Stimulated activated CD4-positive, alpha-beta T cell treated with anti-CD3 and anti-CD28 coated beads, Interleukin-4, amount 100 ng/mL, for 1 hour (primary cell): Measurements from ENCODE around the gene MGLL.

Experiments used
- DNase-seq: peaks from one replicate; pipeline ENCODE4 v3.0.0-alpha.2; 2020

The MGLL gene

DNA sequence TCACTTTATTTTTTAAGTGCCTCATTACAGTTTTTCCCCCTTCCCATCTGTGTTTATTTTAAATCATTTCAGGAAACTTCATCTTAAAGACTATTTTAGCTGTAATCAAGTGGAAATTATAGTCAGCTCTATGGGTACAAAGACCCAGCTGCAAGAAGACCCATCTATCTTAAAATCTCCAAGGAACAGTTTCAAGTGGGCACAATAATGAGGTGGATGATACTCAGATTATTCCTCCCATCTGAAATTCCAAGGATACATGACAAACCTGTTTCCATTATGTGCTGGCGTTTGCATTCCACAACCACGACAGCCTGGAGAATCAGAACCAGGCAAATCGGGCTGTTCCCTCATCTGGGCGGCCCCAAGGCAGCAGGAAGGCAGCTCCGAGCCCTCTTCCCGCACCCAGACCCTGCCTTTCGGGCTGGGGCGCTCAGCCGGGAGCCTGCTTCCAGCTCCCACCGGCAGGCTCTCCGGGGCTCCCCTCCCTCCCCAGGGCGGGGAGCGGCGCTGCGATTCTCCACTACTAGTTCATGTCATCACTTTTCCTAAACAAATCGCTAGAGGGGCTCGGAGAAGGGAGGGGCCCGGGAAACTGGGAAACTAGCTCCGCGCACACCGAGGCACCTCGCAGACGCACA is at the start of gene MGLL:
Gene MGLL (minus strand): TSS at position 475 of the 641 bp plus-strand sequence. CDS start 197 bp downstream, at position 278.
- DNase-seq, result no peak

DNA sequence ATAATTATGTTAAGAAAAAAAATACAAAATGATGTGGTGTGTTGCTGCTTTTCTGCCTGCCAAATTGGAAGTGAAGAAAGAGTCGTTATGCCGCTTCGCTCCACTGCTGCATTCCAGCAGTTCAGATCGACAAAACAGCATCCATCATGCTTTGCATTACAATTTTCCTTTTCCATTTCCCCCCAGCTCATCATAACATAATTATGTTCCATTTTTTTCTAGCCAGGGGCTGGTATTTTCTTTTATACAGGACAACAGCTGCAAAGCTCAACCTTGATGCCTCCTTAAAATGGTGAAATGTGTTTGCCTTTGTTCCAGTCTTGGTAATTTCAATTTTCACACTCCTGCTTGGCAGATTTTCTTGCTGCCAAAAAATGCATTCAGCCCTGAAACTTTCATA is 47.8 kb upstream of the MGLL start:
- no peak for DNase-seq

DNA sequence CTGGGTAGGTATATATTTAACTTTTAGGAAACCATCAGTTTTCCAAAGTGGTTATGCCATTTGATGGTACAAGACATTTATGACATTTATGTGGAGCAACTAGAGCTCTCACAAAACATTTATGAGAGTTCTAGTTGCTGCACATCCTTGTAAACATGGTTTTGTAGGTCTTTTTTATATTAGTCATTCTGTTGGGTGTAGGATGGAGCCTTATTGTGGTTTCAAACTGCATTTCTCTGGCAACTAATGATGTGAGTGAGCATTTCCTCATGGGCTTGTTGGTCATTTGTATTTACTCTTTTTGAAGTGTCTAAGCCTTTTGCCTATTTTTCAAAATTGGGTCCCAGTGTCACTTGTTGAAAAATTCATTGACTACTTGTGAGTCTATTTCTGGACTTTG is 45.7 kb upstream of the MGLL start:
- DNase-seq, result no peak

DNA sequence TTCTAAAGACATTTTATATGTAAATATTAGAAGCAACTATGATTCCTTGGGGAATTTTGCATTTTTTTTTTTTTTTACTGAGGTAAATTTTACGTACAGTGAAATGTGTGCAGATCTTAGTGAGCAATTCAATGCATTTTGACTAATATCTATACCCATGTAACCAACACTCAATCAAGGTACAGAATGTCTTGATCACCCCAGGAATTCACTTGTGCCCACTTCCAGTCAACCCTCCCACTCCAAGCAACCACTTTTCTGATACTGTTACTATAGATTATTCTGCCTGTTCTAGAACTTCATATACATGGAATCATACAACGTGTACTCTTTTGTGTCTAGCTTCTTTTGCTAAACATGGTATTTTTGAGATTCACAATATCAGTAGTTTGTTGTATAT is 45.1 kb upstream of the MGLL start:
- DNase-seq, result no peak

DNA sequence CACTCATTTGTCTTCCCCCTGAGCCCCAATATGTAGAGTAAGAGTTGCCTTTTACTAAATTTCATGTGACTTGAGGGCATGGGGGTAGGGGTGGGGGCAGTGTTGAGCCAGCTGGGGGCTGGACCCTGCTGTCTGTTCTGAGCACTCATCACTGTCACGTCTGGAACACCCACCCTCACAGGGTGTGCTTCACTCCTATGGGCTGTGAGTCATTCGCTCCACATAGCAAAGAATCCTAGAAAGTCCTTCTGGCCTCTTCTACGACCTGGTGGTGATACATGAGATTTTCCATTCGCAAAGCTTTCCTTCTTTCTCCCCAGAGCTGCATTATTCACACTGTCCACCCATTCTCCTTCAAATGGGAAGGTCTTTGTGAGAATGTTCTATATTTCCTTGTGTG is 43.6 kb upstream of the MGLL start:
- no peak for DNase-seq

DNA sequence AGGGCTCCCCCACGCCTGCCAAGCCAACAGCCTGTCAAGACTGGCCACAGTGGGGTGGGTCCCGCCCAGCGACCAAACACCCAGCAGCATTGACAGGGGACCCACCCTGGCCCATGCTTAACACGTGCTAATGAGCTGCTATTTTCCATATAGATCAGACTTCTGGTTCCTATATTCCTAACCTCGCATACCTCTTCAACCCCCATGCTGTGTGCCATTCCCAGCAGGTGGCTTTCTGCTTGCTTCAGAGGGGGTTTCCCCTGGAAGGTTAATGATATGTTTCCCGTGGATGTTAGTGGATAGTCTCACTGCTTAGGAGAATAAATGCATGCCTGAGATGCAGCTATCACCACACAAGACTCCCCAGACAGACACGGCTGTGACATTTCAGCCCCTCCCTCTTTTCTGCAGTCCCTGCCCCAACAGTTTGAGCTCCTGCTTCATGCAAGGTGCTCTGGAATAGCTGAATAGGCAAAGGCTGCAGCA is 37.9 kb upstream of the MGLL start:
- no peak for DNase-seq

DNA sequence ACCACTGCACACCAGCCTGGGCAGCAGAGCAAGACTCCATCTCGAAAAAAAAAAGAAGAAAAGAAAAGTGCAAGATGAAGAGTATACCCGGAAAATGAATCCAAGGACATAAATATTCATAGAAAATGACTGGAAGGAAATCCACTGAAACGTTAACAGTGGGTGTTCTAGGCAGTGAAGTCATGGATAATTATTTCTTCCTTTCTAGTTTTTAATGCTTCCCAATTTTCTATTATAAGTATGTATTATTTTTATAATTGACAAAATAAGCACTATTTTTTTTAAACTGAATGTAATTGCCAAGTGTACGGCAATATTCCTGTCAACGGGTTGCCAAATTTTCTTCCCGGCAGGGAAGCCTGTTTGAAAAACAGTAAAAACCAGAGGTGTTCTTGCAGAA is 37.4 kb upstream of the MGLL start:
- DNase-seq, result no peak

DNA sequence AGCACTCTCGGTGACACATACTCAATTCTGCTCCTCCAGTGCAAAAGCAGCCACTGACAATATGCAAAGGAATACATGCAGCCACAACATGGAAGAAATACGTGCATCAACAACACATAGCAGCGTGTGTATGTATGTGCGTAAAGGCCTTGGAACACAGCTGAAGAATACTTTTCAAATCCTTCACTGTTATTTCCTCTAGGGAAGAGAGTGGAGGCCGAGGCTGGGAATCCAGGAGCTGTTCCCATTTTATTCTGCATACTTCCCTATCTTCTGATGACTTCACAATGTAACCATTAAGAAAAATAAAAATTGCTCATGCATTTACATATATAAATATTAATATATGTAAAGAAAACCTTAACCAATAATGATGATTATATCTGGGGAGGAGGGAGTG is 36.6 kb upstream of the MGLL start:
- no peak for DNase-seq

DNA sequence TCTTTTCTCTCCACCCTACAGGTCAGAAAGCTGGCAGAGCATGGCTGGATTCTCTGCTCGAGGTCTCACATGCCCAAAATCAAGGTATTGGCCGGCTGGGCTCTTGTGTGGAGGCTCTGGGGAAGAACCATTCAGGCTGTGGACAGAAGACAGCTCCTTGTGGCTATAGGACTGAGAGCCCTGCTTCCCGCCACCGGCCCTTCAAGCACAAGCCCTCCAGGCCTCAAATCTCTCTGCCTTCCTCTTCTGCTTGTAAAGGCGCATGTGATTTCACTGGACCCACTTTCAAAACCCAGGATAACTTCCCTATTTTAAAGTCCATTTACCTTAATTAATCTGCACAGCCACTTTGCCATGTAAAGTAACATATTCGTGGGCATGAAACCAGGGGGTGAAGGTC is 36.2 kb upstream of the MGLL start:
- no peak for DNase-seq

DNA sequence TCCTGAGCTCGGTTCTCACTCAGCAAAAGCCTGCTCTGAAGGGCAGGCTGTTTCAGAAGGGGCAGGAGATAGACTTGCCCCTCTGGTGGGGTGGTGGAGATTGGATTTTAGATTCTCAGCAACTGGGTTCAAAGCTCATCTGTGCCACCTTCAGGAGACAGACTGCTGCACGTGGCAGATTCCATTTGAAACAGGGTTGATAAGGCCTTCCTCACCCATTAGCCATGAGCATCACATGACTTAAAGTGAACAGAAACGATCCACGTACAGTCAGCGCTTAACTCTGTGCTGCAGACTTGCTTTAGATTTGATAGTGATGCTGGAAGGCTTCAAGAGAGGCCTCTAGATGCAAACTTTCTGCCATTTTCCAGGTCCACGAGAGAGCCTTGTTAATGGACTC is 35.0 kb upstream of the MGLL start:
- no peak for DNase-seq

DNA sequence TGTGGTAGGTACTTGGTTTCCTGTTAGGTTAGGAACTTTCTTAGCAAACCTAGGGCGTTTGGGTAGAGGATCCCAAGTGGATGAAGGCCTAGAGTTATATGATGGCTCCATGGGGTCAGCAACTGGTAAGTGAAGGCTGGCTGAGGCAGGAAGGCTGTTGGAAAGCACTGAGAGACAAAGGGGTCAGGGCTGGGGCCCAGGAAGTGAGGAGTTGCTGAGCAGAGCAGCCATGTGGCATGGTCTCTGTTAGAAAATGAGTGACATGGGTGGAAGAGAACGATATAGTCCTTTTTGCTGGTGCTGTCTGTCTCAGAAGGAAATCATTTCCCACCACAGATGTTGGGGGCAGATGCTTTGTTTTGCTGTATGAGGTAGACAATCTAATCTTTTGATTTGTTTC is 34.5 kb upstream of the MGLL start:
- DNase-seq, result no peak

DNA sequence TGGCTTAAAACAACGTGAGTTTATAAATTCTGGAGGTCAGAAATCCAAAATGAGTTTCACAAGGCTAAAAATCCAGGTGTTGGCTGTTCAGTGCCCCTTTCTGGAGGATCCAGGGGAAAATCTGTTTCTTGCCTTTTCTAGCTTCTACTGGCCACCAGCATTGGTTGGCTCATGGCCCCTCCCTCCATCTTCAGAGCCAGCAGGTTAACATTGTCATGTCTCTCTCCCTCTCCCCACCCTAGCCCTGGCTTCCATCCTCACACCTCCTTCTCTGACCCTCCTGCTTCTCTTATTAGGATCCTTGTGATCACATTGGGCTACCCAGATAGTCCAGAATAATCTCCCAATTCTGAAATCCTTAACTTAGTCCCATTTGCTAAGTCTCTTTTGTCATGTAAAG is 32.9 kb upstream of the MGLL start:
- no peak for DNase-seq

DNA sequence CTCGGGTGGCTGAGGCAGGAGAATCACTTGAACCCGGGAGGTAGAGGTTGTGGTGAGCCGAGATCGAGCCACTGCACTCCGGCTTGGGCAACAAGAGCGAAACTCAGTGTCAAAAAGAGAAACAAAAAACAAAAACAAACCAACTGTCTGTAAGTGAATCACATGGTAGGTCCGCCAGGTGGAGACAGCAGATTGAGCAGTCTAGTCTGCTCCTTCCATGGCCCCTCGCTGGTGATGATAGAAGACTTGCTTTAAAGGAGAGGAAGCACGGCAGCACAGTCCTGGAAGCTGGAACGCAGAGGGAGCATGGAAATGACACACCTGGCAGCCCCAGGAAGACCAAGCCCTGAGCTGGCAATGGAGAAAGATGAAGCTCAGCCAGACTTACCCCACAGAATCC is 31.4 kb upstream of the MGLL start:
- DNase-seq, result no peak

DNA sequence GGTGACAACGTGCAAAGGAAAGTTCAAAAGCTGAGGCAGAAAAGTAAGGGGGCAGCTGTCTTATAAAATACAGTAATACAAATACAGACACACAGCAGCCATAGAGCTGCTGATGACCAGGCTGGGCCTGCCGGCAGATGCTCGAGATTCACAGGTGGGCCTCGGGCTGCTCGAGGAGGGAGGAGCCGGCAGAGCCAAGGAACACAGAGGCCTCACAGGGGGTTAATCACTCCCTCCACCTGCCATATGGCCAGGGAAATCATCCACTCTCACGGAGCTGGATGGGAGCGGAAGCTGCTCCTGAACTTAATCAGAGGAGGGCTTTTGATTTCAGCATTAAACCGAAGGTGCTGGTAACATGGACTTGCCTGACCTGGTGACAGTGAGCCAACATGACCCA is 29.6 kb upstream of the MGLL start:
- DNase-seq, result no peak

DNA sequence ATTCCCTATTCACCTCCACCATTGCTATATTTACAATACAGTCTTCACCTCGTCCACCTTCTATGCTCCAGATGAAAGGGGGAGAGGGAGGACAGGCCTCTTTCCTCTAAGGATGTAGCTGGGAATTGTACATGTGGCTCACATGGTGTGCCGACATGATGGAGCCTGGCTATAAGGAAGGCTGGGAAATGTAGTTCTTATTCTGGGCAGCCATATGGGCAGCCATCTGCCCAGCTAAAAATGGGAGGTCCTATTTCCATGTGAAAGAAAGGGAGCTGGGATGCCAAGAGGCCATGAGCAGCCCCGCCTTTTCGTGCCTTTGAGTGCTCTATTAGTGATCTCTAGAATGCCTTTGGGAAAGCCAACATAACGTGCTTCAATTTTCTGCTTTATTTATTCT is 27.1 kb upstream of the MGLL start:
- no peak for DNase-seq

DNA sequence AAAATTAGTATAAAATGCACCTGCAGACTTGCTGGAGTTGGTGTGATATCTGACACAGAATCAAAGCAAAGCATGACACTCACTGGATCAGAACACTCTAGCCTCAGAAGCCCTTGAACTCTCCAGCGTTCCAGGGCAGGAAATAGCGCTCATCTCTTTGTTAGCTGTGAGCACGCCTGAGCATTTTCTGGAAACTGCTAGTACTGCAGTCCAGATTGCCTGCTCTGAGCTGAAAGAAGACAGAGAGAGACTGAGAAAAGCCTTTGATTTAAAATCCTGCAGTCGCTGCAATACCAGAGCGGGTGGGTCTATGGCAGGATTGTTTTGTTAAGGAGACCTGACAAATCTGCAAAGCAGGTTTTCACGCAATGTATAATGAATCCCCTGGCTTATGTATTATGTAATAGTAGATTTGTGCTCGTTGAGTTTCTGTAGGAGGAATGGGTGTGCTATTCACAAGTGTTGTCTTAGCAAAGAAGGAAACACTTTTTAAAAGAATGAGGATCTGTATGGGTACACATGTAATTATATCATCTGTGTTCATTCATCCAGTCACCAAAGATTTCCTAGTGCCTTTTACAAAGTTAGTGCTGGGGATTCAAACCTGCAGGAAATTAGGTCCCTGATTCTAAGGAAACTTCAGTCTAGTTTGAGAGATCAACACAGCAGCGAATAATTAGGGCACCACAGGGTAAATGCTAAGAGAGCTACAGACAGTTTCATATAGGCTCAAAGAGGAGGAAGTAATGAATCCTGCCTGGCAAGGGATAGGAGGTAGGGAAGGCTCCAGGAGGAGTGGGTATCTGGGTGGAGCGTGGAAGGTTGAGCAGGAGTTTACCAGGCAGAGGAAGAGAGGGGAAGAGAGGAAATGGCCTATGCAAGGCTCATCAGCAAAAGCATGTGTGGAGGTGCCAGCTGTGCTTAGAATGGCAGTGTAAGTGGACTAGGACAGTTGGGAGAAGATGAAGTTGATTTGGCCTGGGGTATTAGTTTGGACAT is 26.1 kb upstream of the MGLL start:
- no peak for DNase-seq

DNA sequence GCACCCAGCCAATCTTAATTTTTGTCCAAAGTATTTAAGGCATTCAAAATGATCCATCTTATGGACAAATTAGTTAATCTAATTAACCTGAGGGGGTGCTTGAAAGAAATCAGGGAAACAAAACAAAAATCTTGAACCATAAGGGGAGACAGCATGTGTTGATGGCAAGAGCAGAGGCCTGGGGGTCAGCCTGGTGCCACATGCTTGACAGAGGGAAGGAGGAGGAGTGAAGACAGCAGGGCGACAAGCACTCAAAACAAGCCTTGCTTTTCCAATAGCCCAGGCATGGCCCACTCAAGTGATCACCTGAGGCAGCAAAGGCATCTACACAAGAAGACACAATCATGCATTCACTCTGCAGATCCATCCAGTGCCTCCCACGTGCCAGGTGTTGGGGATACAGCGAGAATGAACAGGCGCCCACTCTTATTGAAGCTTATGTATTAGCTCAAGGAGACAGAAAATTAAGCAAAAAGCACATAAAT is 25.0 kb upstream of the MGLL start:
- no peak for DNase-seq

DNA sequence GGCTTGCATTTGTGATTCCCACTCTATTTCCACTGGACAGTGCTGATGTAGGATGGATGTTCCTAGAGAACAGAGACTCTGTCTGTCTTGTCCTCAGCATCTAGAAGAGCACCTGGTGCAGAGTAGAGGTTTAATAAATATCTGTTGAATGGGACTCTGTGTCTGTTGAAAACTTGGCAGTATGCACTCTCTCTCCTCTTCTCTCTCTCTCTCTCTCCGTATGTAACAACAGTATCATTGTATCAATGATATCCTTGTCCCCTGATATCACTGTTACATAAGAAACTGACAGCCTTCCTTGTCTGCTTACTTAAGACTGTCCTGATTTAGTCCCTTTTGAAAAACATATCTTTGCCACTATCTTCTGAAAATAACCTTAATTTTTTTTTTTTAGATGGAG is 24.3 kb upstream of the MGLL start:
- no peak for DNase-seq

DNA sequence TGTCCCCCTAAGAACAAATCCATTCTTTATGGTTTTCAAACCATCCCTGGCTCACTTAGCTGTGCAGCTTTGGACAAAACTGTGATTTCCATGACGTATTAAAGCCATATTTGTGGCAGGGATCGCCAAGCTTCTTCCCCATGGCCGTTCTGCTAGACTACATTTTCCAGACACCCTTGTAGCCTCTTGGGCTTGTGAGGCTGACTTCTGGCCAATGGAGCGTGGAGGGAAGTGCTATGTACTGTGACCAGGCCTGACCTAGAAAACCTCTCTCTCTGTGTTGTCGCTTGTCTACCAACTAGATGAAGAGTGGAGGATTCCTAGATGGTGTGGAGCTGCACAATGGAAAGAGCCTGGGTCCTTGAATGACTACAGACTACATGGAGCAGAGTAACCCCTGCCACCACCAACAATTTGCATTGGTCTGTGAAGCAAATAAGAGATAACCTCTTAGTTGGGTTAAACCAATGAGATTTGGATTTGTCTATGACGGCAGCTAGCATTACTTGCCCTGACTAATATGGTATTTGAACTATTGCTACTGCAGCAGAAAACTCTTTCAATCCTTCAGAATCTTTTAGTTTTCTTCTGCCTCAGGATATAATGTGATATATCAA is 22.1 kb upstream of the MGLL start:
- DNase-seq, result no peak

DNA sequence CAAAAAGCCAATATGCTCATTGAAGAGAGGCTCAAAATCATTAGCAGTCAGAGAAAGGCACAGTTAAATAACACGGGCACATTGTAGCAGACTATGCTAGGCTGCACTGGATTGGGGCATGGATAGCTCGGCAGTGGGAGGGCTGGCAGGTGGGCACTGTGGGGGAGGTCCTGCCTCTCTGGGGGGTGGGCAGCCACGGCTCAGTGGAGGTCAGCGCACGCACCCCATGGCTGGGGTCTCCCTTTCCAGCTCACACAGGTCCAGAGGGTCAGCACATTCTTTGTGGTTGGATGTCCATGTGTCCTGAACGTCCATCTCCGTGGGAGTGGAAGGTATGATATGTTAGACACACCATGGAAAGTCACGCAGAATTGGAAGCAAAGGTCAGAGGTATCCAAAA is 18.4 kb upstream of the MGLL start:
- no peak for DNase-seq

DNA sequence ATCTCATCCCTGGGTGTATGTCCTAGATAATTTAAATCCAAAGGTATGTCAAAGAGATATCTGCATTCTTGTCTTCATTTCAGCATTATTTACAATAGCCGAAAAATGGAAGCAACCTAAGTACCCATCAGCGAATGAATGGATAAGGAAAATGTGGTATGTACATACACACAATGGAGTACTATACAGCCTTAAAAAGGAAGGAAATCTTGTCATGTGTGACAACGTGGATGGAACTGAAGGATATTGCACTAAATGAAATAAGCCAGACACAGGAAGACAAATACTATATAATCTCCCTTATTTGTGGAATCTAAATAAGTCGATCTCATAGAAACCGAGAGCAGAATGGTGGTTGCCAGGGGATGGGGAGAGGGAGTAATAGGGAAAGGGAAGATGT is 16.8 kb upstream of the MGLL start:
- DNase-seq, result no peak

DNA sequence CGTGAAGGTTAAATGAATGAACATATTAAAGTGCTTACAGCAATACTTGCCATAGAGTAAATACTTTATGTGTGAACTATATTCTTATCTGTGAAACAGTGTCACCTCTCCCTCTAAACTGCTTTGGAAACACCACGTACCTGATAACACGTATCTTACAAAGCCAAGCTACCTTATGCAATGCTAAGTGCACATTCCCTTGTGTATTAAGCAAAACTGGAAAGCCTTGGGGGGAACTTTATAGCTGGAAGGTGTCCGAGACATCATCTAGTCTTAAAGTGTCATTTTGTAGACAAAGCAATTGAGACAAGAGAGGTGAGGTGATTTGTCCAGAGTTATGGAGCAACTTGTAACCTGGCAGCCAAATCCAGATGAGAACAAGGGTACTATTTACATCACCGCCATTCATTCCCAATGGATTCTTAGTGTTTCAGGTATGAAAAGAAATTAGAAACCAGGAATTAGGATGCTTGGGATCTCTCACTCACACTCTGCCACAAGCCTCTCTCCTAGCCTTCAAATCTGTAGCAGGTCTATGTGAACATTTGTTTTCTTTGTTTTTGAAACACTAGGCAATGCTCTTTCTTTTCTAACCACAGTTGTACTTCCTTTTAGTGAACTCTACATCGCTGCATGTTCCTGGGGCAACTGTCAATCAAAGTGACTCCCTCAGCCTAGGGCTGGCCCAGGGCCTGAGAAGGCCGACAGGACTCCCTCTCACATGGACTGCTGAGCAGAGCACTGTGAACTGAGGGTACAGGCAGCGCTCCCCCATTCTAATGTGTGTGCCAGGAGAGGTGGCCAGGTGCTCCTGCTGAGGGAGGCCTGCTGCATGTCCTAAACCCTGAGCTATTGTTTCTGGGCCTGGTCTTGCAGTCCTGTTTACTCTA is 13.9 kb upstream of the MGLL start:
- no peak for DNase-seq

DNA sequence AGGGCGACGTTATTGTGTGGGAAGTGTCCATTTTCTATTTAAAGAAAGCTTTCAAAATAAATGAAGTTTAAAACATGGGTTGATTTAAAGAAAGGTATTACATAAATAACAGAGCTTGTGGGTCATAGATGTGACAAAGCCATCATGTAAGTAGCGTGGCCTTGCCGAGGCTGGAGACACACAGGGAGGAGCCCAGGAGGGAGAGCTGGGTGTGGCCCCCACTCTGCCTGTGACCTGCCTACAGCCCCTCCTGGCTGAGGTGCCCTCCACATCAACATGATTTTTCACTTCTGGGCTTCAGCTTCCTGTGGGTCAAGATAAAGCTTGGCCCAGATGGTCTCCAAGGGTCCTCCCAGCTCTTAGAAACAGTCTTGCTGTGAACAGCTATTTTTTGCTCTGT is 12.5 kb upstream of the MGLL start:
- no peak for DNase-seq
